AG10803 (cell line): ENCODE results near the gene TMPRSS15.
"Not testable (repeated sequence)": the region's sequence is repeated elsewhere in the genome, so short reads cannot be mapped to it uniquely, and the experiment has no call there.

Source experiments
- DNase-seq: peaks from one replicate; pipeline ENCODE4 v3.0.0; 2010; ENCODE audit warnings: low read depth
- H3K4me3 ChIP-seq: 2 replicates; pipeline ENCODE4 v1.5.1; 2011; ENCODE audit warnings: mild to moderate bottlenecking, low read length, control low read depth
- CTCF ChIP-seq: conservative IDR thresholded peaks from 2 replicates; pipeline ENCODE4 v1.5.1; 2011; ENCODE audit warnings: mild to moderate bottlenecking, low read length, control low read depth, inconsistent platforms

Gene TMPRSS15

GRCh38 chr21:18417141-18417790 lies 13.7 kb upstream of the TMPRSS15 start:
- DNase-seq: no peak
- no peak for TF ChIP-seq CTCF
- H3K4me3 ChIP-seq: no peak overlapping the region

DNA sequence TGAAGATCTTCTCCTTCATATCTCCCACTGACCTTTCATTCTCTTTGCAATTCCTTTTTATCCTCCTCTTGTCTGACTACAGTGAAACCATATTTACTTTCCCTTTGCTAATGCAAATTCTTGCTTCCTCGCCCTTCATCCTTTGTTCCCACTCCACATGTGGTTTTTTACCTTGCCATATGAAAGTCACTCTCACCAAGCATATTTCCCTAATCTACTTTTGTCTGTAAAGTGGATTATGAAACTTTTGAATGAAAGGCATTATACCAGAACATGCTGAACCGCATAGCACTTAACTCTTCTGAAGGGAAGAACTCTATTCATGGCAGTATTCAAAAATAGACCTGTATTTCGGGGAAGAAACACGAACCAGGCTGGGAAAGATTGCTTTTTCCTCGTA lies 8.0 kb upstream of the TMPRSS15 start:
- H3K4me3 ChIP-seq: no peak overlapping the region
- TF ChIP-seq CTCF: no peak
- no peak for DNase-seq

DNA sequence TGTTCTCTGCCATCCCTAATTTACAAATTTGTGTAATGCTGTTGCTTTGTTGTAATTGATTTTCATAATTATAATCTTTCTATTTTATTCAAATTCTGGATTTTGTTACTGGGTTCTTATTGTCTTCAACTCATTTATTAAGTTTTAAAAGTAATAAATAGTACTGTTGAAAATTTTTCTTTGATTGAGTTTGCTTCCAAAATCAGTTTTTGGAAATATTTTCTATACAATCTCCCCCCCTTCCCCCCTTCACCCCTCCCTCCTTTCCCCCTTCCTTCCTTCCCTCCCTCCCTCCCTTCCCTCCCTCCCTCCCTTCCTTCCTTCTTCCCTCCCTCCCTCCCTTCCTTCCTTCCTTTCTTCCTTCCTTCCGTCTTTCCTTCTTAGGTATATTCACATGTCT lies 6.0 kb upstream of the TMPRSS15 start:
- no peak for TF ChIP-seq CTCF
- DNase-seq: no peak
- H3K4me3 ChIP-seq: no peak overlapping the region

DNA sequence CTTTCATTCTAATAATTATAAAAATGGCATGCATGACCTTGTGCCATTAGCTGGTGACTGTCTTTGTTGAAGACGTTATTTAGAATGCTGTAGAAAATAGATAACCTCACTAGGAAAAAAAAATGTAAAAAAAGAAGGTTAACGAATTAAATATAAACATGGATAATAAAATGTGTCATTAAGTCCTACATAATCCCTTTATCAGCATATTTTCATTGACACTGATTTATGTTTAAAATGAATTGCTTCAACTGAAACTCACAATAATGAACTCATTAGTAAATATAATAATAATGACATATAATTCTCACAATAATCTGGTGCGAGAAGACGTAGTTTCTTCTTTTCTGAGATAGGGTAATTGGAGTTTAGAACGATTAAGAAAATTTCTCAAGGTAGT lies 4.7 kb downstream of the TMPRSS15 start:
- TF ChIP-seq CTCF: no peak
- H3K4me3 ChIP-seq: no peak overlapping the region
- no peak for DNase-seq

- no peak for DNase-seq
- TF ChIP-seq CTCF: no peak
- no peak overlapping the region for H3K4me3 ChIP-seq
These were observed 15.6 kb downstream of the TMPRSS15 start for GRCh38 chr21:18387994-18388393.

DNA sequence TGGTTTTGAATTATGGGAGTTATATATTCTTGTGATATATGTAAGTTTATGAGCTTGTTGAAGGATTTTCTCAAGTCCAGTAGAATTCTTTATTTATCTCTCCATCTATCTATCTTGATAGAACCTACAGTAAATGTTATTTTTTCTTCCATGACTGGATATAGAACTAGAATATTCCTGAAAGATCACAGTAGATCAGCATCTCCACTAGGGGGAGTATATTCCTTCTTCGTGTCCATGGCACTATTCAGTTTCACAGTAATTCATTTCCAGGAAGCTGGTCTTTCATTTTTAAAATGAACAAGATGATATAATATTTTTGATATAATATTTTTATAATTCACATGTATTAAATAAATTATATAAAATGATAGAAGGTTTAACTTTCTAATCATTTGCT lies 18.8 kb downstream of the TMPRSS15 start:
- no peak; the same call in 1 of the 2 replicates for TF ChIP-seq CTCF
- H3K4me3 ChIP-seq: no peak overlapping the region
- DNase-seq: no peak

- DNase-seq, H3K4me3 ChIP-seq: not testable (repeated sequence)
These were observed 20.5 kb downstream of the TMPRSS15 start for GRCh38 chr21:18382934-18383619.

DNA sequence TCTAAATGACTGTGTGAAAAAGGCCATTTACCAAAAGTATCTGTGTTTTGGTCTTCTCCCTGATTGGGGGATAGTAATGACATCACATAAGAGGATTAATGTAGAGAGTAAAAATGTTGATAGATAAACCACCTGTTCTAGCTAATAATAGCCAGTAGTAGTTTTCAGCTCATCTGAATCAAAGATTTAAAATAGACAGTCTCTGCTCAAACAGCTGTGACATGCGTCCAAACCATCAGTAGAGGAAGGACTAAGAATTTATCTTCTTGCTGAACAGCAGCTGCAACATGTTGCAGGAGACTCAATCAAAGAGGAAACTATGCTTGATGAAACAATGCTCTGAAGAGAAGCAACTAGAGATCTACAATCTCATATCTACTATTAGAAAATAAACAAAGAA lies 21.4 kb downstream of the TMPRSS15 start:
- TF ChIP-seq CTCF: no peak
- no peak overlapping the region for H3K4me3 ChIP-seq
- DNase-seq: no peak
